Natural killer cell (primary cell): ENCODE measurements around the gene MAP4K4. TPM values are rescaled to one million over a fixed set of nuclear protein-coding genes. Genes with fewer than 3 reads are reported as not detected.

Source experiments
- ATAC-seq, 3 donors: fragments of 150-1000 bp in 2 of 3; fragments of 200-7000 bp in 1 of 3; cut with Tn5 transposase; 1 replicate in 1 of 3; 2 replicates in 2 of 3; pipeline ENCODE4 v1.10.0; 2021; ENCODE audit warnings: mild to moderate bottlenecking in 2 of 3, moderate library complexity in 2 of 3
- DNase-seq, 2 donors: peaks; one replicate each; pipeline versions ENCODE4 v3.0.0 to v3.0.0-alpha.2; 2013 to 2021; ENCODE audit warnings: mixed read lengths in 1 of 2
- H3K27ac ChIP-seq: one replicate; pipeline ENCODE4 v1.5.1; 2013; ENCODE audit warnings: mild to moderate bottlenecking, low read length
- H3K27me3 ChIP-seq: one replicate; pipeline ENCODE4 v1.6.1; 2013; ENCODE audit warnings: low read length; ENCODE audit not compliant: control insufficient read depth, insufficient read depth
- H3K36me3 ChIP-seq: one replicate; pipeline ENCODE4 v1.6.1; 2013; ENCODE audit warnings: low read length; ENCODE audit not compliant: control insufficient read depth, insufficient read depth
- H3K4me1 ChIP-seq: one replicate; pipeline ENCODE4 v1.6.1; 2013; ENCODE audit warnings: low read length; ENCODE audit not compliant: control insufficient read depth, insufficient read depth
- H3K4me3 ChIP-seq: one replicate; pipeline ENCODE4 v1.5.1; 2013; ENCODE audit warnings: low read length
- H3K9me3 ChIP-seq: one replicate; pipeline ENCODE4 v1.6.1; 2013; ENCODE audit warnings: low read length; ENCODE audit not compliant: control insufficient read depth, insufficient read depth
- H3K27ac Mint-ChIP-seq, 2 donors: one replicate each; pipeline ENCODE4 v1.8.0; 2022; ENCODE audit warnings: mild to moderate bottlenecking in 2 of 2, mixed read lengths in 2 of 2, moderate library complexity in 1 of 2
- H3K27me3 Mint-ChIP-seq, 2 donors: one replicate each; pipeline ENCODE4 v1.8.0; 2022; ENCODE audit warnings: low read depth in 2 of 2, mixed read lengths in 2 of 2
- H3K36me3 Mint-ChIP-seq: one replicate; pipeline ENCODE4 v1.8.0; 2022; ENCODE audit warnings: mixed read lengths
- H3K4me1 Mint-ChIP-seq, 2 donors: one replicate each; pipeline ENCODE4 v1.8.0; 2022; ENCODE audit warnings: mixed read lengths in 2 of 2
- H3K4me3 Mint-ChIP-seq: one replicate; pipeline ENCODE4 v1.8.0; 2022; ENCODE audit warnings: mild to moderate bottlenecking, moderate library complexity, mixed read lengths
- H3K9me3 Mint-ChIP-seq, 2 donors: one replicate each; pipeline ENCODE4 v1.8.0; 2022; ENCODE audit warnings: mixed read lengths in 2 of 2
- WGBS: methylation state at CpG from one replicate; pipeline ENCODE4 v1.1.7; 2013; ENCODE audit warnings: missing lambda C conversion rate; ENCODE audit not compliant: insufficient coverage; 5-methylcytosine and 5-hydroxymethylcytosine counted together
- intact Hi-C: fragments of 100-400 bp; cut with micrococcal nuclease; formaldehyde crosslinking; loops from one replicate; pipeline ENCODE4 v1.14.2; 2022
- total RNA-seq, 4 donors: library from RNA; stranded (reverse); fragments of 120-200 nt in 1 of 4; gene quantifications; one replicate each; pipeline versions ENCODE4 v1.2.3 to v1.2.4, GENCODE V29; 2013 to 2022
- TF ChIP-seq, protein P1 (sequence below): fragments of 200-600 bp; IDR thresholded peaks from one replicate; pipeline ENCODE4 v1.8.0; 2022; ENCODE audit warnings: antibody characterized with exemption

The MAP4K4 gene
- total RNA-seq, 3 donors from 2014 or later (not counting 1 experiment from before 2014, with no cell fraction given) = 60.2 to 80.3 (median 66.5) TPM

DNA sequence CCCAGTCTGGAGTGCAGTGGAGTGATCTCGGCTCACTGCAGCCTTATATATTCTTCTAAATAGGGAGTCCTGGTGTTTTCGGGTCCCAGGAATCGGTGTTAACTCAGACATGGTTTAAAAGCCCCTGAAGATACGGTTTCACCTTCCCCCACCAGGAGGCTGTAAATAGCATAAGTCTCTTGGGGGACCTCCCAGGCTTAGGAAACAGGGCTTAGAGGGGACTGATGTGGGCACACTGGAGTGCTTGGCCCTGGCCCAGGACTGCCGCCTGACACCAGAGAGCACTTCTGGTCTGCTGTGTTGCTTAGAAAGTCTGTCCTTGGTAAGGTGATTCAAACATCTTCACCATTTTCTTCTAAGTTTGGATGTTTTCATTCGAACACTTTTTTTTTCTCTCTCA, 39.7 kb upstream of the MAP4K4 start:
- intact Hi-C loops = no loop called here
- ATAC-seq (no peak), DNase-seq (peak in 1 of 2 donors; percentile 11)
- Mint-ChIP-seq H3K27me3 (no peaks in the 10 kb centered on the region), H3K9me3 (no peaks in the 10 kb centered on the region), H3K36me3 (no peaks in the 10 kb centered on the region), H3K4me3 (no peak overlapping the region), H3K27ac (no peak overlapping the region), H3K4me1 (no peaks in the 10 kb centered on the region)
- no peaks in the 10 kb centered on the region for H3K27me3 ChIP-seq
- TF ChIP-seq, protein P1, sequence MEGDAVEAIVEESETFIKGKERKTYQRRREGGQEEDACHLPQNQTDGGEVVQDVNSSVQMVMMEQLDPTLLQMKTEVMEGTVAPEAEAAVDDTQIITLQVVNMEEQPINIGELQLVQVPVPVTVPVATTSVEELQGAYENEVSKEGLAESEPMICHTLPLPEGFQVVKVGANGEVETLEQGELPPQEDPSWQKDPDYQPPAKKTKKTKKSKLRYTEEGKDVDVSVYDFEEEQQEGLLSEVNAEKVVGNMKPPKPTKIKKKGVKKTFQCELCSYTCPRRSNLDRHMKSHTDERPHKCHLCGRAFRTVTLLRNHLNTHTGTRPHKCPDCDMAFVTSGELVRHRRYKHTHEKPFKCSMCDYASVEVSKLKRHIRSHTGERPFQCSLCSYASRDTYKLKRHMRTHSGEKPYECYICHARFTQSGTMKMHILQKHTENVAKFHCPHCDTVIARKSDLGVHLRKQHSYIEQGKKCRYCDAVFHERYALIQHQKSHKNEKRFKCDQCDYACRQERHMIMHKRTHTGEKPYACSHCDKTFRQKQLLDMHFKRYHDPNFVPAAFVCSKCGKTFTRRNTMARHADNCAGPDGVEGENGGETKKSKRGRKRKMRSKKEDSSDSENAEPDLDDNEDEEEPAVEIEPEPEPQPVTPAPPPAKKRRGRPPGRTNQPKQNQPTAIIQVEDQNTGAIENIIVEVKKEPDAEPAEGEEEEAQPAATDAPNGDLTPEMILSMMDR = no peak
- H3K4me3 ChIP-seq = no peak overlapping the region
- no peaks in the 10 kb centered on the region for H3K4me1 ChIP-seq
- H3K27ac ChIP-seq = no peak overlapping the region
- H3K9me3 ChIP-seq = no peaks in the 10 kb centered on the region
- H3K36me3 ChIP-seq = no peaks in the 10 kb centered on the region
- WGBS = 97% methylated on average over 5 of the region's 6 CpGs

DNA sequence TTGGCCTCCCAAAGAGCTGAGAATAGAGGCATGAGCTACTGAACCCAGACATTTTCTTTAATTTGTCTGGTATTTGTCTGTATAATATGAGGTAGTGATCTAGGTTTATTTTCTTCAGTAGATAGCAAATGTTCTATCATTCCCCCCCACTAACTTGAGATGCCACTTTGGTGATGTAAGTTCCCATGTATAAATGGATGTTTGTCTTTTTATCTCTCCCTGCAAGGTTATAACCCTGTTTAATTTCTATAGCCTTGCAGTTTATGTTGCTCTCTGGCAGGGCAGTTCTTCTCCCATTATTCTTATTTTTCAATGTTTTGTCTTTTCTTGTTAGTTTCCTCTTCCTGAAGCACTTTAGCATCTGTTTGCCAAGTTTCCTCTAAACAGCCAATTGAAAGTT, 39.1 kb upstream of the MAP4K4 start:
- no peaks in the 10 kb centered on the region for H3K27me3 Mint-ChIP-seq
- no peaks in the 10 kb centered on the region for H3K4me1 ChIP-seq
- intact Hi-C loops = no loop called here
- H3K9me3 ChIP-seq = no peaks in the 10 kb centered on the region
- no peak for DNase-seq
- no peak for ATAC-seq
- no peaks in the 10 kb centered on the region for H3K36me3 Mint-ChIP-seq
- no peaks in the 10 kb centered on the region for H3K27me3 ChIP-seq
- no peaks in the 10 kb centered on the region for H3K9me3 Mint-ChIP-seq
- H3K4me3 ChIP-seq = no peak overlapping the region
- no peaks in the 10 kb centered on the region for H3K36me3 ChIP-seq
- no peak overlapping the region for H3K4me3 Mint-ChIP-seq
- H3K4me1 Mint-ChIP-seq = no peaks in the 10 kb centered on the region
- TF ChIP-seq, protein P1 = no peak
- no peak overlapping the region for H3K27ac ChIP-seq
- H3K27ac Mint-ChIP-seq = no peak overlapping the region

DNA sequence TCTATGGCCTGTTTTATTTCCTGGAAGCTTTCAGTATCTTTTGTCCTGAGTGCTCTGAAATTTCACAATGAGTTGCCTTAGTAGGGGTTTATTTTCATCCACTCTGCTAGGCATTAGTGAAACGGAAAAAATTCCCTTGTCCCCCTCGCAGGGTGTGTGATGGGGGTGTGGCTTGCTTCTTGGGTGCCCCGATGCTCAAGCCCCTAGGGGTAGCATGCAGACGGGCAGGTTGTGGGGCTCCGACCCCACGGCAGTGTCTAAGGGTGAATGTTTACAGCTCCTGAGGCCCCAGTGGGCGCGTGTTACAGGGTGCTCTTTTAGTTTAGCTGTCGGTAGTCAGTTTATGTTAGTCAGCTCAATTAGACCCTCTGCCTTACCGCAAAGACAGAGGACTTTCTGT, 32.2 kb upstream of the MAP4K4 start:
- Histone ChIP-seq H3K9me3 (no peaks in the 10 kb centered on the region), H3K27ac (no peak overlapping the region), H3K27me3 (no peaks in the 10 kb centered on the region), H3K4me1 (no peaks in the 10 kb centered on the region), H3K4me3 (no peak overlapping the region), H3K36me3 (no peaks in the 10 kb centered on the region)
- no peaks in the 10 kb centered on the region for H3K4me1 Mint-ChIP-seq
- H3K4me3 Mint-ChIP-seq = no peak overlapping the region
- H3K27me3 Mint-ChIP-seq = no peaks in the 10 kb centered on the region
- H3K27ac Mint-ChIP-seq = no peak overlapping the region
- H3K9me3 Mint-ChIP-seq = no peaks in the 10 kb centered on the region
- DNase-seq = no peak
- TF ChIP-seq, protein P1 = no peak
- 90% methylated on average over 10 of the region's 10 CpGs for WGBS
- intact Hi-C loops = no loop called here
- ATAC-seq = no peak
- no peaks in the 10 kb centered on the region for H3K36me3 Mint-ChIP-seq

DNA sequence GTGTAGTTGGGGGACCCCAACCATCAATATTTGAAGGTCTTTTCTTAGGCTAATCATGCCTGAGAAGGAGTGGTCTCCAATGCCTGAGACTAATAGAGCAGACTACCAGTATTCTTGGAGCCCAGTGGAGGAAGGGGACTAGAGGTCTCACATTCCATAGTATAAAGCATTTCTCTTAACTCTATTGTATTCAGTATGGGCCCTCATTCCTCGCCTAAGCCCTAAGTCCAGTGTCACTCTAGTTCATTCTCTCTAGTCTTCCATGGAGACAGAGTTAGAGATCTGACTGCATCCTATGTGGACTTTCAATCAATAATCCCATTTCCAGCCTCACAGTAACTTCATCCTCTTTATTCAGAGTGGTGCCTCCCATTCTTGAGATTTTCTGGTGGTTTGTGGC, 29.7 kb upstream of the MAP4K4 start:
- no peak for ATAC-seq
- Histone ChIP-seq H3K4me3 (no peak overlapping the region), H3K9me3 (no peaks in the 10 kb centered on the region), H3K36me3 (no peaks in the 10 kb centered on the region), H3K4me1 (no peaks in the 10 kb centered on the region), H3K27me3 (no peaks in the 10 kb centered on the region), H3K27ac (no peak overlapping the region)
- intact Hi-C loops = no loop called here
- peaks cover 0 to 3% of the 10 kb centered on the region in 2 donors for H3K9me3 Mint-ChIP-seq
- no peak overlapping the region for H3K27ac Mint-ChIP-seq
- 75% methylated on average over 1 of the region's 1 CpG for WGBS
- H3K4me1 Mint-ChIP-seq = no peaks in the 10 kb centered on the region
- no peak for DNase-seq
- no peaks in the 10 kb centered on the region for H3K27me3 Mint-ChIP-seq
- TF ChIP-seq, protein P1 = no peak
- no peaks in the 10 kb centered on the region for H3K36me3 Mint-ChIP-seq
- H3K4me3 Mint-ChIP-seq = no peak overlapping the region
